IMR-90 (cell line): Measurements from ENCODE around the gene MMP23B. TPM values are rescaled to one million over a fixed set of nuclear protein-coding genes. Genes with fewer than 3 reads are reported as not detected.
"Not testable (repeated sequence)": the region's sequence is repeated elsewhere in the genome, so short reads cannot be mapped to it uniquely, and the experiment has no call there.

Source experiments
- ATAC-seq: fragments of 200-7000 bp; cut with Tn5 transposase; 2 replicates; pipeline ENCODE4 v1.9.1; 2020; ENCODE audit warnings: low read depth, mild to moderate bottlenecking, moderate library complexity
- BruUV-seq: library from RNA; stranded (reverse); fragments of 400-500 nt; replicated peaks from 2 replicates; lab custom pipeline; 2021; lab: Mats Ljungman, UMichigan
- CTCF ChIA-PET: fragments of 300-600 bp; formaldehyde crosslinking; extraction: SDS; loops from one replicate; lab custom pipeline; 2021; ENCODE audit warnings: antibody characterized with exemption; lab: Yijun Ruan, JAX
- POLR2A ChIA-PET: fragments of 300-600 bp; sonication (Branson Sonifier 250); formaldehyde crosslinking; loops from one replicate; lab custom pipeline; 2022; ENCODE audit warnings: antibody characterized with exemption; ENCODE audit not compliant: unreplicated experiment; lab: Charles Lee
- DNase-seq: peaks from one replicate; pipeline ENCODE4 v3.0.0; 2013
- H2AFZ ChIP-seq: replicated peaks from 2 replicates; pipeline ENCODE3; 2013; ENCODE audit warnings: low read length, mild to moderate bottlenecking; ENCODE audit not compliant: poor library complexity
- H2AK5ac ChIP-seq: 2 replicates; pipeline ENCODE4 v1.6.1; 2013; ENCODE audit warnings: low read depth, low read length, inconsistent platforms
- H2AK9ac ChIP-seq: replicated peaks from 2 replicates; pipeline ENCODE3; 2013; ENCODE audit warnings: mild to moderate bottlenecking, low read depth, low read length, moderate library complexity; ENCODE audit not compliant: poor library complexity
- H2BK120ac ChIP-seq: 2 replicates; pipeline ENCODE4 v1.6.1; 2013; ENCODE audit warnings: low read depth, low read length, inconsistent platforms
- H2BK15ac ChIP-seq: 3 replicates; pipeline ENCODE4 v1.6.1; 2013; ENCODE audit warnings: low read depth, low read length, inconsistent platforms
- H2BK20ac ChIP-seq: 2 replicates; pipeline ENCODE4 v1.6.1; 2013; ENCODE audit warnings: low read depth, mild to moderate bottlenecking, inconsistent platforms, low read length, moderate library complexity
- H2BK5ac ChIP-seq: 2 replicates; pipeline ENCODE4 v1.6.1; 2013; ENCODE audit warnings: mild to moderate bottlenecking, low read depth, low read length, inconsistent platforms; ENCODE audit not compliant: poor library complexity, severe bottlenecking
- H3K14ac ChIP-seq: replicated peaks from 2 replicates; pipeline ENCODE4 v1.6.1; 2013; ENCODE audit warnings: low read depth, low read length, inconsistent platforms
- H3K18ac ChIP-seq: 2 replicates; pipeline ENCODE4 v1.6.1; 2013; ENCODE audit warnings: low read depth, low read length, control low read depth
- H3K23ac ChIP-seq: 2 replicates; pipeline ENCODE4 v1.6.1; 2013; ENCODE audit warnings: low read depth, low read length, inconsistent platforms
- H3K27ac ChIP-seq: 2 replicates; pipeline ENCODE4 v1.5.1; 2013; ENCODE audit warnings: mild to moderate bottlenecking, control low read depth, low read length; ENCODE audit not compliant: insufficient read depth
- H3K27me3 ChIP-seq: 2 replicates; pipeline ENCODE4 v1.6.1; 2013; ENCODE audit warnings: low read length; ENCODE audit not compliant: control insufficient read depth, insufficient read depth
- H3K36me3 ChIP-seq: 2 replicates; pipeline ENCODE4 v1.6.1; 2013; ENCODE audit warnings: low read length, mixed read lengths; ENCODE audit not compliant: control insufficient read depth, insufficient read depth
- H3K4ac ChIP-seq: 2 replicates; pipeline ENCODE4 v1.6.1; 2013; ENCODE audit warnings: low read depth, low read length, inconsistent platforms
- H3K4me1 ChIP-seq: 2 replicates; pipeline ENCODE4 v1.6.1; 2013; ENCODE audit warnings: low read length, mixed read lengths; ENCODE audit not compliant: control insufficient read depth, insufficient read depth
- H3K4me2 ChIP-seq: 2 replicates; pipeline ENCODE4 v1.6.1; 2013; ENCODE audit warnings: low read depth, mild to moderate bottlenecking, control low read depth, low read length, moderate library complexity
- H3K4me3 ChIP-seq: 2 replicates; pipeline ENCODE4 v1.5.1; 2013; ENCODE audit warnings: low read depth, mild to moderate bottlenecking, control low read depth, low read length, moderate library complexity; ENCODE audit not compliant: insufficient read depth
- H3K56ac ChIP-seq: 2 replicates; pipeline ENCODE4 v1.6.1; 2013; ENCODE audit warnings: low read length, inconsistent platforms; ENCODE audit not compliant: insufficient read depth; ENCODE audit errors: extremely low read depth
- H3K79me1 ChIP-seq, 2 experiments: 2 replicates each; pipeline ENCODE4 v1.6.1; 2013; ENCODE audit warnings: low read length in 2 of 2, inconsistent platforms in 1 of 2, low read depth in 1 of 2
- H3K9ac ChIP-seq: 2 replicates; pipeline ENCODE4 v1.6.1; 2013; ENCODE audit warnings: low read depth, low read length, control low read depth
- H3K9me1 ChIP-seq: 2 replicates; pipeline ENCODE4 v1.6.1; 2013; ENCODE audit warnings: low read length, inconsistent platforms; ENCODE audit not compliant: insufficient read depth
- H3K9me3 ChIP-seq: 2 replicates; pipeline ENCODE4 v1.6.1; 2013; ENCODE audit warnings: low read length; ENCODE audit not compliant: control insufficient read depth, insufficient read depth
- H4K20me1 ChIP-seq: 2 replicates; pipeline ENCODE4 v1.6.1; 2013; ENCODE audit warnings: low read length, inconsistent platforms; ENCODE audit not compliant: insufficient read depth
- H4K5ac ChIP-seq: 2 replicates; pipeline ENCODE4 v1.6.1; 2013; ENCODE audit warnings: mild to moderate bottlenecking, low read depth, low read length, control low read depth
- H4K8ac ChIP-seq, 2 experiments: 2 replicates each; pipeline ENCODE4 v1.6.1; 2013; ENCODE audit warnings: low read depth in 2 of 2, low read length in 2 of 2, control low read depth in 1 of 2, inconsistent platforms in 1 of 2
- H4K91ac ChIP-seq: 2 replicates; pipeline ENCODE4 v1.6.1; 2013; ENCODE audit warnings: low read depth, low read length, inconsistent platforms; ENCODE audit not compliant: insufficient read depth
- CEBPB ChIP-seq: IDR thresholded peaks from 2 replicates; pipeline ENCODE4 v1.6.1; 2012; ENCODE audit warnings: low read depth, low read length, improper control_type of control experiment
- WGBS, 2 experiments: methylation state at CpG; one replicate each; pipeline versions ENCODE4 v1.1.5 to v1.1.7; 2013; ENCODE audit warnings: missing lambda C conversion rate in 2 of 2; ENCODE audit not compliant: insufficient read length in 1 of 2; ENCODE audit errors: extremely low coverage in 2 of 2; 5-methylcytosine and 5-hydroxymethylcytosine counted together
- dilution Hi-C: fragments of 300-500 bp; cut with HindIII; formaldehyde crosslinking; loops from one replicate; pipeline ENCODE4 v1.14.3; 2018; ENCODE audit warnings: low sequenced_read_pairs; ENCODE audit not compliant: unreplicated experiment
- in situ Hi-C: fragments of 300-500 bp; cut with MboI; formaldehyde crosslinking; loops from 3 replicates; pipeline ENCODE4 v1.14.3; 2019; ENCODE audit warnings: low sequenced_read_pairs, inconsistent platforms, mixed read lengths
- intact Hi-C: fragments of 100-400 bp; cut with micrococcal nuclease; formaldehyde crosslinking; loops from 2 replicates; pipeline ENCODE4 v1.10.0; 2022
- polyA plus RNA-seq, 3 experiments: library from polyadenylated mRNA; depleted of rRNA; stranded (reverse); fragments of >200 nt; gene quantifications; 2 replicates each; pipeline ENCODE4 v1.2.3, GENCODE V29; 2012; ENCODE audit warnings: low replicate concordance in 1 of 3
- total RNA-seq: library from RNA; depleted of rRNA; stranded (reverse); fragments of >200 nt; gene quantifications from 2 replicates; pipeline ENCODE4 v1.2.3, GENCODE V29; 2012

MMP23B gene
- total and polyA plus RNA-seq, 2 of the 4 experiments (the other 2 are of a cell fraction), result 1.1 to 5.4 TPM

GRCh38 chr1:1662392-1662791, 30.4 kb downstream of the MMP23B start:
- Histone ChIP-seq H3K36me3 (peaks cover 21% of the 10 kb centered on the region), H3K4ac (peak overlapping the region; percentile 41), H3K4me2 (peak overlapping the region; percentile 82), H3K18ac (peak overlapping the region; percentile 82; the same call in 1 of the 2 replicates), H4K5ac (peak overlapping the region; percentile 96), H3K27ac (peak overlapping the region; percentile 42; the same call in 1 of the 2 replicates), H4K8ac (peak overlapping the region in 1 of 2 experiments; percentile 40; a peak in 2 of 4 replicates), H4K91ac (peak overlapping the region; percentile 44; the same call in 1 of the 2 replicates), H2BK5ac (peak overlapping the region; percentile 69)
- peak; percentile 44 for DNase-seq
- H3K9me1 ChIP-seq, CTCF ChIA-PET, H2BK15ac ChIP-seq, H3K9ac ChIP-seq, H3K4me1 ChIP-seq, BruUV-seq, H3K79me1 ChIP-seq, H4K20me1 ChIP-seq, intact Hi-C loops, in situ Hi-C loops, H3K14ac ChIP-seq, H3K9me3 ChIP-seq, H3K4me3 ChIP-seq, H2AK5ac ChIP-seq, dilution Hi-C loops, H2AK9ac ChIP-seq, H3K27me3 ChIP-seq, H2AFZ ChIP-seq, H3K56ac ChIP-seq, H2BK20ac ChIP-seq, POLR2A ChIA-PET, H2BK120ac ChIP-seq, H3K23ac ChIP-seq: not testable (repeated sequence)
- peak; percentile 57 for TF ChIP-seq CEBPB
- 100% methylated on average over 2 of the region's 9 CpGs; no CpG with 5 or more reads in 1 of the 2 experiments for WGBS, 2 experiments
- ATAC-seq, result peak; percentile 13

- peak overlapping the region; percentile 82; the same call in 1 of the 2 replicates for H3K18ac ChIP-seq
- H3K56ac ChIP-seq, intact Hi-C loops, H3K4me3 ChIP-seq, CTCF ChIA-PET, ATAC-seq, DNase-seq, H3K9me3 ChIP-seq, H2AK5ac ChIP-seq, dilution Hi-C loops, in situ Hi-C loops, H3K9me1 ChIP-seq, H3K4me1 ChIP-seq, H3K23ac ChIP-seq, H3K79me1 ChIP-seq, H2BK120ac ChIP-seq, H3K9ac ChIP-seq, H2AK9ac ChIP-seq, H2BK20ac ChIP-seq, H4K20me1 ChIP-seq, H2BK15ac ChIP-seq, POLR2A ChIA-PET, BruUV-seq, H2AFZ ChIP-seq, H3K14ac ChIP-seq, H3K27me3 ChIP-seq: not testable (repeated sequence)
- H4K5ac ChIP-seq, result peak overlapping the region; percentile 96
- peak overlapping the region; percentile 41 for H3K4ac ChIP-seq
- H3K4me2 ChIP-seq, result peak overlapping the region; percentile 82
- peak overlapping the region; percentile 69 for H2BK5ac ChIP-seq
- no CpG with 5 or more reads among the region's 15 CpGs for WGBS, 2 experiments
- peak overlapping the region in 1 of 2 experiments; percentile 40; a peak in 2 of 4 replicates for H4K8ac ChIP-seq
- H3K27ac ChIP-seq, result peak overlapping the region; percentile 42; the same call in 1 of the 2 replicates
- H4K91ac ChIP-seq, result peak overlapping the region; percentile 44; the same call in 1 of the 2 replicates
- peaks cover 23% of the 10 kb centered on the region for H3K36me3 ChIP-seq
These were observed 31.0 kb downstream of the MMP23B start for GRCh38 chr1:1662830-1663560.
